Measurements from ENCODE around the gene EEF1B2.
"Not testable (repeated sequence)": the region's sequence is repeated elsewhere in the genome, so short reads cannot be mapped to it uniquely, and the experiment has no call there.

Gene EEF1B2

DNA sequence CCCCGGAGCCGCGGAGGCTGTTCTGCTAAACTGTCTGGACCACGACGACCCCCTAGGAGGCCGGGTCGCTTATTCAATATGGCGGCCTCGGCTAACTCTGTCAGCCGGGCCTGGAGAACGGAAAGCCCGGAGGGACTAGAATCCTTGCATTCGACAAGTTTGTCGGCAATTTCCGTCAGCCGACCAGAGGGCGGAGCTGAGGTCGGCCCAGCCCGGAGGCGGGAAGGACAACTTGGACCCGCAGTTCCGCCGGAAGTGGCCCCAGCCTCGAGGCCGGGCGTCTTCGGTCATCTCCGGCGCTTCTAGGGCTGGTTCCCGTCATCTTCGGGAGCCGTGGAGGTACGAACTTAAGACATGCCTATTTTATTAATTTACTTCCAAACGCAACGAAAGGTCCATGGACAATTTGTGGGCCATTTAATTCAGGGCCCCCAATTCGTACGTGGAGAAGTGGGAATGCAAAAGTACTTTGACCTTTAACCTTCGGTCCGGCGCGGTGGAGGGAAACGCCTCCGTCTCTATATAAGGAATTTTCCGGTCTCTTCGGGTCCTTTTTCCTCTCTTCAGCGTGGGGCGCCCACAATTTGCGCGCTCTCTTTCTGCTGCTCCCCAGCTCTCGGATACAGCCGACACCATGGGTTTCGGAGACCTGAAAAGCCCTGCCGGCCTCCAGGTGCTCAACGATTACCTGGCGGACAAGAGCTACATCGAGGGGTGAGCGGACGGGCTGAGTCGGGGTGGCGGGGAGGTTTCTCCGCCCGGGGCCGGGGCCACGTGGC lies at the start of gene EEF1B2, which contains the start of gene NDUFS1:
Gene EEF1B2, plus strand, starts transcription at position 550 of the 779 bp plus-strand sequence. Its CDS starts 85 bp downstream, at position 635.
Gene NDUFS1, minus strand, starts transcription at position 99 of the 779 bp plus-strand sequence. CDS start 5,766 bp downstream, outside the sequence.
- DNase-seq (ENCODE audit: extremely low spot score, insufficient read length, low read depth) (peak; percentile 90), FAIRE-seq (peak; percentile 97)

DNA sequence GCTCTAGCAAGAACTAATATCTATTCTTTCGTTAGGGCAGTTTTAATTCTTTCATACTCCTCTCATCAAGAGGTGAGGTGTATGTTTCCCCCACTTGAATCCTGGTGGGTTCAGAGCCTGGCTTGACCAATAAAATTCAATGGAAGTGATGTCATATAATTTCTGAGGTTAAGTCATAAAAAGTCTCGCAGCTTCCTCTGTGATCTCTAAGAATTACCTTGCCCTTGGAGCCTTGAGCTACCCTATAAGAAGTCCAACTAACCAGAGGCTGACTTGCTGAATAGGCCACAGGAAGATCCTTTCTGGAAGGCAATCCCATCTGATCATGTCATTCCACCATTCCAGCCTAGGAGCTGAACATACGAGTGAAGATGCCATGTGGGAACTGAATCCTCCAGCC lies 47.6 kb upstream of the EEF1B2 start:
- no peak for DNase-seq (ENCODE audit: extremely low spot score, insufficient read length, low read depth)

DNA sequence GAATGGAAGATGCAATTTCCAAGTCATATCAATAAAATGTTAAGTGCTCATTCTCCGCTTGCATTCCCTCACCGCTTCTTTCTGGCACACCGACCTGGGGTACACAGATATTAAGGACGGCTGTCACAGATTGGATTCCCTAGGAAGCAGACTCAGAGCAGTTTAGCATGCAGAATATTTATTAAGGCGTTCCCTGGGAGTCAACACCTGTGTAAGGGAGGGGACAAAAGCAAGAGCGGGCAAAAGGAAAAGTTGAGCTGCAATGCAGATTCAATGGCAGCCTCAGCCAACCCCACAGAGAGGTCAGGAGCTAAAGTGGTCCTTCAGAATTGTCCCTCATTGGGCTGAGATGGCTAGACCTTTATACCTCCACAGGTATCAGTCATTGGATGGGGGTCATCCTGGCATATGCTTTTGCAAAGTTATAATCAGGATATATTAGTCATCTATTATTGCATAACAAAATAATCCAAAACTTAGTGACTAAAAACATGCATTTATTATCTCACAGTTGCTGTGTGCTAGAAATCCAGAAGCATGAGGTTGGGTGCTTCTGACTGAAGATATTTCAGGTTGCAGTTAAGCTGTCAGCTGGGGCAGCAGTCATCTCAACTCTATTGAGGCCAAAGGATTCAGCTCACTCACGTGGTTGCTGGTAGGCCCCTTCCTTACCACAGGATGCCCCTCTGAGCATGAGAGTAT lies 46.7 kb upstream of the EEF1B2 start:
- DNase-seq (ENCODE audit: extremely low spot score, insufficient read length, low read depth): no peak
- no peak for FAIRE-seq

More for the DNA sequence above, 47.6 kb upstream of the EEF1B2 start:
- no peak for FAIRE-seq

GRCh38 chr2:206115026-206115578 lies 44.6 kb upstream of the EEF1B2 start:
- DNase-seq (ENCODE audit: extremely low spot score, insufficient read length, low read depth) (no peak), FAIRE-seq (no peak)

GRCh38 chr2:206116278-206116677 lies 43.4 kb upstream of the EEF1B2 start:
- no peak for DNase-seq (ENCODE audit: extremely low spot score, insufficient read length, low read depth)

GRCh38 chr2:206122569-206122968 lies 37.1 kb upstream of the EEF1B2 start:
- not testable (repeated sequence) for DNase-seq (ENCODE audit: extremely low spot score, insufficient read length, low read depth); FAIRE-seq

More at GRCh38 chr2:206116278-206116677, 43.4 kb upstream of the EEF1B2 start:
- FAIRE-seq: no peak

- FAIRE-seq: no peak
- no peak for DNase-seq (ENCODE audit: extremely low spot score, insufficient read length, low read depth)
Observed at GRCh38 chr2:206125901-206126300, 33.8 kb upstream of the EEF1B2 start.

GRCh38 chr2:206127656-206128055 lies 32.0 kb upstream of the EEF1B2 start:
- no peak for DNase-seq (ENCODE audit: extremely low spot score, insufficient read length, low read depth)
- FAIRE-seq: no peak

DNA sequence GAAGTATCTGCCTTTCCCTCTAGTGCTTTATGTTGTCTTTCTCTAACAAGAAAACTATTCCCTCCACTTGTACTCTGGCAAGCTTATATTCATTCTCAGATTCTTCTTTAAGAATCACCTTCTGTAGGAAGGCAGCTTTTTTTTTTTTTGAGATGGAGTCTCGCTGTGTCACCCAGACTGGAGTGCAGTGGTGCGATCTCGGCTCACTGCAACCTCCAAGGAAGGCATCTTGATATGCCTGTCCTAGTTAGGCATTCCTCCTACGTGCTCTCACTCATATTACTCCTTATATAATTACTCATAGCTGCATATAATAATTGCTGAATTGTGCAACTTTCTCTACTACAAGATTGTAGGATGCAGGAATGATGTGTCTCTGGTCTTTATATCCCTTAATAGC lies 16.2 kb upstream of the EEF1B2 start:
- FAIRE-seq (no peak), DNase-seq (ENCODE audit: extremely low spot score, insufficient read length, low read depth) (no peak)

DNA sequence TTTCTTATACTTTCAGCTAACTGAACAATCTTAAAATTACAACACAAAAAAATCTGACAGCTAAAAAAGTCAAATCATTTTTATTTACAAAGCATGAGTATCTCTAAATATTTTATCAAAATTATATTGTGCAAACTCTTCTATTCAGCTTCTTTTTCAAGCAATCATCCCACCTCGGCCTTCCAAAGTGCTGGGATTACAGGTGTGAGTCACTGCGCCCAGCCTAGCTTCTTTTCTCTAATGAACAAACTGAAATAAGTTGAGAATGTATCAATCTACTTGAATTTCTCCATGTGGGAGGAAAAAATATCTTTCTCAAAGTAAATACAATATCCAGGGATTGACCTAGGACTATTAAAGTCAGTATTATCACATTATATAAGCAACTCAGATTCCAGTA lies 15.3 kb upstream of the EEF1B2 start:
- DNase-seq (ENCODE audit: extremely low spot score, insufficient read length, low read depth) (no peak), FAIRE-seq (no peak)

DNA sequence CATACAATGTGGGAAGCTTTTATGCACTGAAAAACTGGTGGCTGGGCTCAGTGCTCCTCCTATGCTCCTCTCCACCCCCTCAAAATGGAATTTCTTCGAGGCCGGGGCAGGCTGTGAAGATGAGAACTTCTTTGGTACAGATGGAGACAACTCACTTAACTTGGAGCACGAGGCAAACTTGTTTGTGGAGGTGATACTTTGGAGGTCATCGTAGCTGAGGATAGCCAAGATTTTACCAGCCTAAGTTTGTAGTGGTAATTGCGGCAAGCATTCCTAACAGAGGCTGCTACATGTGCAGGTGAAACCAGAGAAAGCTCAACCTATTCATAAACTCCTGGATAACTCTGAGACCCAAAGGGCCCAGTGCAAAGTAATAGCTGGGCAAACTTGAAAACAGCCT lies 14.0 kb upstream of the EEF1B2 start:
- DNase-seq (ENCODE audit: extremely low spot score, insufficient read length, low read depth) (no peak), FAIRE-seq (no peak)

DNA sequence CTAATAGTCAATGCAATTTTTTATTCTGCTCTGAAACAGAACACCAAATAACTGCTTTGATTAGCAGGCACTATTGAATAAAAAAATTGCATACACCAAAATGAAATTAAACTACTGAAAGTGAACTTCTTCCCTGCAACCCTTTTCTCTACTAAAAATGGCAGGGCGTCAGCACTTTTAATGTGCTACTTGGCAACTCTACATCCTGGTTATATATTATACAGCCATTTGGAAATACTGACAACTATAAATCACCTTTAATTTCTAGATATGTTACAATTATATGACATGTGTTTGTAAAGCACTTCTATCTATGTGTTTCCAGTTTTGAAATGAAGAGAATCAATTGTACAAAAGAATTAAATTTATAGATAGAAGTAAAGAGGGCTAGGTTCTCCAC lies 10.4 kb upstream of the EEF1B2 start:
- FAIRE-seq (no peak), DNase-seq (ENCODE audit: extremely low spot score, insufficient read length, low read depth) (no peak)

DNA sequence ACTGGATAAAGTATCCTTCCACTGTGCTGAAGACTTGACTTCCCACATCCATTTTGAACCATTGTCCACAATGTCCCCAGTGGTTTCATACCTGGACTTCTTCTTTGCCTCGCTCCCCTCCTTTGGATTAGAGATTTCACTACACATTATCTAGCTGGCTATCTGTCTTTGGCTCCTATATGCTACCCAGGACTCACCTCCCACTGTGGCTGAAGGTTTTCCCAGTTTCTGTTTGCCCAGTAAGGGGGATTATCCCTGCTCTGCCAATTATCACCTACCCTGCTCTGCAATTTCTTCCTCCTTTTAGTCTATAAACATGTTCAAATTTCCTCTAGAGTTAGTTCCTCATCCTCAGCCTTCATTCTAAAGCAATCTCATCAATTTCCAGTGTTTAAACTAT lies 9.5 kb upstream of the EEF1B2 start:
- no peak for FAIRE-seq
- DNase-seq (ENCODE audit: extremely low spot score, insufficient read length, low read depth): no peak

DNA sequence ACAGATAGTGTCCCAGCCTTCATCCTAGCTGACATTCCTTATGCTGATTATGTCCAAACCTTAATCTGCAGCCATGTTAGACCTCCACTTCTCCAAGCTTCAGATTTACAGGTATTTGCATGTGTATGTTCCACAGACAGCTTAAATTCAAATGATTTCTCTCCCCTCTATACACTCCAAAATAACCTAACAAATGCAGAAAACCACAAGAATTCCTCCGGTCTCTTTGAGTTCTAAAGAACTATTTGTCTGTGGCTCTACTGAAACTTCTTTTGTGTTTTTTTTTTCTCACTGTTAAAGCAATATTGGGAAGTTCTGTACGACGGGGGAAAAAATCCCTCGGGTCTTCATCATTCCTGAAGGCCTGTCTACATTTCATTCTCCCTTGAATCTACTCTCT lies 9.1 kb upstream of the EEF1B2 start:
- FAIRE-seq: peak; percentile 26
- DNase-seq (ENCODE audit: extremely low spot score, insufficient read length, low read depth): no peak

DNA sequence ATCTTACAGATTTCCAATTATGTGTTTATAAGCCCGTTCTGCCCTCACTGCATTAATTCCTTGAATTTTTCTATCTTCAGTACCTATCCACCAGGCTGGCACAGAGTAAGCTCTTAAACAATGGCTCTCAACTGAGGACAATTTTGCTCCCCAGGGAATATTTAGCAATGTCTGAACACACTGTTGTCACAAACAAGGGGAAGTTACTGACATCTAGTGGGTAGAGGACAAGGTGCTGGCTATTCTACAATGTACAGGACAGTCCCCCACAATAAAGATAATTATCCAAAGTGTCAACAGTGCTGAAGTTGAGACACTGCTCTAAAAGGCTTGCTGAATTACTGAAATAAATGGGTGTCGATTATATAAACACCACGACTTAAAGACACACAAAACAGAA lies 5.5 kb upstream of the EEF1B2 start:
- FAIRE-seq: peak; percentile 50
- no peak for DNase-seq (ENCODE audit: extremely low spot score, insufficient read length, low read depth)

DNA sequence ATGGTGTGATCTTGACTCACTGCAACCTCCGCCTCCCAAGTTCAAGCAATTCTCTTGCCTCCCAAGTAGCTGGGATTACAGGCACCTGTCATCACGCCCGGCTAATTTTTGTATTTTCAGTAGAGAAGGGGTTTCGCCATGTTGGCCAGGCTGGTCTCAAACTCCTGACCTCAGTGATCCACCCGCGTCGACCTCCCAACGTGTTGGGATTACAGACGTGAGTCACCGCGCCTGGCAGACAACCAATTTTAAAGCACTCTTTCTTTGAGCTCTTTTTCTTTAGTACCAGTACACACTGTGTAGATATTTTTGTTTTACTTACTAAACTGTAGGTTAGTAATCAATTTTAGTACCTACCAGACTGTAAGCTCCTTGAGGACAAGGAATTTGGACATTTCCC lies 2.7 kb upstream of the EEF1B2 start:
- FAIRE-seq; DNase-seq (ENCODE audit: extremely low spot score, insufficient read length, low read depth): not testable (repeated sequence)

- FAIRE-seq (no peak), DNase-seq (ENCODE audit: extremely low spot score, insufficient read length, low read depth) (no peak)
Observed at GRCh38 chr2:206158563-206159345, 941 bp upstream of the EEF1B2 start.

DNA sequence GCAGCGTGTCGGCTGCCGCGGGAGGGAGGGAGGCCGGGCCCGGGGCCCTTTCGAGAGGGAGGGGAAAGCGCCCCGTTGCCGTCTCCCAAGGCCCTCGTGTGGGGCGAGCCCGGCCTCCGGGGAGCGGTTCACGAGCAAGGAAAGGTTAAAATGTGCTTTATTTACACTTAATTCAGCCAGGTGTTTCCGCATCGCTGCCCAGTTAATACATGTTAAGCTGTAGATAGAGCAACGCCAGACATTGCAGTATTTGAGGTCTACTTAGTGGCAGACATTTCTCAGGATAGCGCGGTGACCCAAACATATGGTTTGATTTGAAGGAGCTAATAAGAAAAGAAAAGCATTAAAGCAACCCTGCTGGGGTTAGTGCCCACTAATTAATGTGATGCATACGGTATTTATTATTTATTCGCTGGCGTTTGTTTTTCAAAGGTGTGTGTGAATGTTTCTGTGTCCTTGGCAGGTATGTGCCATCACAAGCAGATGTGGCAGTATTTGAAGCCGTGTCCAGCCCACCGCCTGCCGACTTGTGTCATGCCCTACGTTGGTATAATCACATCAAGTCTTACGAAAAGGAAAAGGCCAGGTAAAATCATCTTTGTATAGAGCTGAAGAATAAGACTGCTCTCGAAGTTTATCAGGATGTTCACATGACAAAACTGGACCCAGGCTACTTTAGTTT lies 571 bp downstream of the EEF1B2 start:
- DNase-seq (ENCODE audit: extremely low spot score, insufficient read length, low read depth) (no peak), FAIRE-seq (no peak)

- no peak for FAIRE-seq
- no peak for DNase-seq (ENCODE audit: extremely low spot score, insufficient read length, low read depth)
Observed at GRCh38 chr2:206160807-206161179, 1.1 kb downstream of the EEF1B2 start.

GRCh38 chr2:206162401-206162800 lies 2.7 kb downstream of the EEF1B2 start:
- not testable (repeated sequence) for DNase-seq (ENCODE audit: extremely low spot score, insufficient read length, low read depth); FAIRE-seq
